Uterus (tissue), 2 donors: ENCODE measurements around the gene NCLN.

ENCODE experiments used
- POLR2A ChIP-seq, 2 donors: fragments of 450-650 bp; IDR thresholded peaks; one replicate each; pipeline ENCODE4 v1.6.1; 2016; ENCODE audit warnings: antibody characterized with exemption in 2 of 2, mild to moderate bottlenecking in 1 of 2, moderate library complexity in 1 of 2
- TF ChIP-seq, protein P1 (sequence below), 4 experiments: fragments of 200-600 bp in 2 of 4; fragments of 450-650 bp in 2 of 4; sonication (generic) in 2 of 4; IDR thresholded peaks; one replicate each; pipeline ENCODE4 v1.5.1; 2016 to 2019; ENCODE audit warnings: antibody characterized with exemption in 4 of 4, mild to moderate bottlenecking in 2 of 4, moderate library complexity in 1 of 4

DNA sequence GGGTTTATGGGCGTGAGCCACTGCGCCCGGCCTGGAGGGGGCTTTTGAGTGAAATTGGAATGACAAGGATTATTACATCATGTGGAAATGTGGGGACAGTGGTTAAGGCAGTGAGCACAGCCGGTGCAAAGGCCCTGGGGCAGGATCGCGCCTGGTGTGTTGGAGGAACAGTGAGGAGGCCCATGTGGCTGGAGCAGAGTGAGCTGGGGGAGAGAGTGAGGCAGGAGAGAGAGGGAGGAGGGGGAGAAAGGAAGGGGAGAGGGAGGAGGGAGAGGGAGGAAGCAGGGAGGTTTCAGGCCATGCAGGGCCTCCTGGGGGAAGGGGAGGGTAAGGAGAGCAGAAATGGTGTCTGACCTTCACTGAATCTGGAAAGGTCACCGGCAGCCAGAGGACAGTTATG, 27.4 kb downstream of the NCLN start:
- TF ChIP-seq, protein P1, sequence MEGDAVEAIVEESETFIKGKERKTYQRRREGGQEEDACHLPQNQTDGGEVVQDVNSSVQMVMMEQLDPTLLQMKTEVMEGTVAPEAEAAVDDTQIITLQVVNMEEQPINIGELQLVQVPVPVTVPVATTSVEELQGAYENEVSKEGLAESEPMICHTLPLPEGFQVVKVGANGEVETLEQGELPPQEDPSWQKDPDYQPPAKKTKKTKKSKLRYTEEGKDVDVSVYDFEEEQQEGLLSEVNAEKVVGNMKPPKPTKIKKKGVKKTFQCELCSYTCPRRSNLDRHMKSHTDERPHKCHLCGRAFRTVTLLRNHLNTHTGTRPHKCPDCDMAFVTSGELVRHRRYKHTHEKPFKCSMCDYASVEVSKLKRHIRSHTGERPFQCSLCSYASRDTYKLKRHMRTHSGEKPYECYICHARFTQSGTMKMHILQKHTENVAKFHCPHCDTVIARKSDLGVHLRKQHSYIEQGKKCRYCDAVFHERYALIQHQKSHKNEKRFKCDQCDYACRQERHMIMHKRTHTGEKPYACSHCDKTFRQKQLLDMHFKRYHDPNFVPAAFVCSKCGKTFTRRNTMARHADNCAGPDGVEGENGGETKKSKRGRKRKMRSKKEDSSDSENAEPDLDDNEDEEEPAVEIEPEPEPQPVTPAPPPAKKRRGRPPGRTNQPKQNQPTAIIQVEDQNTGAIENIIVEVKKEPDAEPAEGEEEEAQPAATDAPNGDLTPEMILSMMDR (IDR thresholded peaks at IDR 0.05) = no peak
- no peak for TF ChIP-seq POLR2A (IDR thresholded peaks at IDR 0.05)
